Neural progenitor cell (in vitro differentiated cells): ENCODE results near the gene ZNF518A.

Experiments used
- CTCF ChIP-seq: fragments of 200-600 bp; sonication (generic); IDR thresholded peaks from 2 replicates; pipeline ENCODE4 v1.5.1; 2017; ENCODE audit warnings: antibody characterized with exemption, mild to moderate bottlenecking
- EZH2 ChIP-seq: fragments of 200-600 bp; sonication (generic); IDR thresholded peaks from 2 replicates; pipeline ENCODE4 v1.6.1; 2017; ENCODE audit warnings: antibody characterized with exemption, mild to moderate bottlenecking, moderate library complexity
- EZH2phosphoT487 ChIP-seq: fragments of 200-600 bp; sonication (generic); IDR thresholded peaks from 2 replicates; pipeline ENCODE4 v1.6.1; 2017; ENCODE audit warnings: antibody characterized with exemption

GRCh38 chr10:96089670-96090462 lies 40.2 kb upstream of the ZNF518A start:
- TF ChIP-seq CTCF (no peak), EZH2phosphoT487 (no peak), EZH2 (no peak)
